Measurements from ENCODE around the gene RAPGEF2. TPM values are rescaled to one million over a fixed set of nuclear protein-coding genes. Genes with fewer than 3 reads are reported as not detected.

The RAPGEF2 gene
- total RNA-seq, 4 donors from 2014 or later, result 60.2 to 109 (median 79.7) TPM

DNA sequence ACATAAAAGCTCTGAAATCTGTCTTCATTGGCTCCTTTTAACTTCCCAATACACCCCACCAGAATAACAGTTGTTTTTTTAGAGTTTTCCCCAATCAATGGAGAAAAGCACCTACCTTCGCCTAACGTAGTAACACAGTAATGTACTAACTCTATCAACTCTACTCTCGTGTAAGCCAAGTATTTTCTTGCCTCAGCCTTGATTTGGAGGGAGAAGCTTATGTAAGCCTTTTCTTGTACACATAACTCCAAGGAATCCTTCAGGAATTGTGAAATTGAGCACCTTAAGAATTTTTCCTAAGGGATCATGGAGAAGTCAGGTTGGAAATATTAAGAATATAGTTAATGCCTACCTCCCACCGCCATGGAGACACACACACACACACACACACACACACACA, 181.2 kb downstream of the RAPGEF2 start:
- Histone ChIP-seq H3K27me3 (no peaks in the 10 kb centered on the region), H3K4me3 (replicated peaks in 1 of 3) (no peak overlapping the region), H3K9me3 (no peaks in the 10 kb centered on the region), H3K27ac (no peak overlapping the region), H3K4me1 (peaks cover 3 to 6% of the 10 kb centered on the region in 2 donors), H3K36me3 (no peaks in the 10 kb centered on the region)
- no peak for DNase-seq
- intact Hi-C loops (cut with DNase I), result no loop called here
- no peak for TF ChIP-seq POLR2A (IDR thresholded peaks at IDR 0.05)
- TF ChIP-seq, protein P1, sequence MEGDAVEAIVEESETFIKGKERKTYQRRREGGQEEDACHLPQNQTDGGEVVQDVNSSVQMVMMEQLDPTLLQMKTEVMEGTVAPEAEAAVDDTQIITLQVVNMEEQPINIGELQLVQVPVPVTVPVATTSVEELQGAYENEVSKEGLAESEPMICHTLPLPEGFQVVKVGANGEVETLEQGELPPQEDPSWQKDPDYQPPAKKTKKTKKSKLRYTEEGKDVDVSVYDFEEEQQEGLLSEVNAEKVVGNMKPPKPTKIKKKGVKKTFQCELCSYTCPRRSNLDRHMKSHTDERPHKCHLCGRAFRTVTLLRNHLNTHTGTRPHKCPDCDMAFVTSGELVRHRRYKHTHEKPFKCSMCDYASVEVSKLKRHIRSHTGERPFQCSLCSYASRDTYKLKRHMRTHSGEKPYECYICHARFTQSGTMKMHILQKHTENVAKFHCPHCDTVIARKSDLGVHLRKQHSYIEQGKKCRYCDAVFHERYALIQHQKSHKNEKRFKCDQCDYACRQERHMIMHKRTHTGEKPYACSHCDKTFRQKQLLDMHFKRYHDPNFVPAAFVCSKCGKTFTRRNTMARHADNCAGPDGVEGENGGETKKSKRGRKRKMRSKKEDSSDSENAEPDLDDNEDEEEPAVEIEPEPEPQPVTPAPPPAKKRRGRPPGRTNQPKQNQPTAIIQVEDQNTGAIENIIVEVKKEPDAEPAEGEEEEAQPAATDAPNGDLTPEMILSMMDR (IDR thresholded peaks at IDR 0.05), result no peak
- WGBS, 2 donors, result 78% methylated on average over 4 of the region's 4 CpGs

DNA sequence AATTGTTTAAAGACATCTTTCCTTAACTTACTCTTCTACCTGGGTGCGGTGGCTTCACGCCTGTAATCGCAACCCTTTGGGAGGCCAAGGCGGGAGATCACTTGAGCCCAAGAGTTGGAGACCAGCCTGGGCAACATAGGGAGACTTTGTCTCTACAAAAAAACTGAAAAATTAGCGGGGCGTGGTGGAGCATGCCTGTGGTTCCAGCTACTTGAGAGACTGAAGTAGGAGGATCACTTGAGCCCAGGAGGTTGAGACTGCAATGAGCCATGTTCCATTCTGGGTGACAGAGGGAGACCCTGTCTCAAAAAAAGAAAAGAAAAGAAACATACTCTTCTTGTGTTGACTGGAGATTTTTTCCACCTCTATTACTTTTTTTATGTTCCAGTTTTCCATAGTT, 181.9 kb downstream of the RAPGEF2 start:
- DNase-seq, result no peak
- no peaks in the 10 kb centered on the region for H3K36me3 ChIP-seq
- no peaks in the 10 kb centered on the region for H3K27me3 ChIP-seq
- no peak overlapping the region for H3K4me3 ChIP-seq (replicated peaks in 1 of 3)
- H3K27ac ChIP-seq, result no peak overlapping the region
- TF ChIP-seq, protein P1 (IDR thresholded peaks at IDR 0.05), result no peak
- no peak for TF ChIP-seq POLR2A (IDR thresholded peaks at IDR 0.05)
- H3K4me1 ChIP-seq, result peaks cover 3 to 6% of the 10 kb centered on the region in 2 donors
- intact Hi-C loops (cut with DNase I), result no loop called here
- 83 to 89% methylated on average over 6 of the region's 6 CpGs for WGBS, 2 donors
- no peaks in the 10 kb centered on the region for H3K9me3 ChIP-seq

DNA sequence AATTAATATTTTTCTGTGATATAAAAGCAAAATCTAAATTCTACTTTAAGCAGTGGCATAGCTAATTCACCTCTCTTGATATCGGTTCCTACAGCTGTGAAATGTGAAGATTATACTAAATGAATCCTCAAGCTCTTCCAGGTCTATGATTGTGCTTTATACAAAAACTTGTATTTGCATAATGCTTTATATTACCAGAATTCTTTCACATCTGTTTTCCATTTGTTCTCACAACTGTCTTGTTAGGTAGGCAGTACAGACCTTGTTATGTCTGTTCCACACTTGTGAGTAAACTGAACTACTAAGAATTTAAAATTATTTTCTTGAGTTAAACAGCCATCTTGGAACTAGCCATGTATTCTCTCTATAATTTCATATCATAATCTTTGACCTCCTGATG, 184.9 kb downstream of the RAPGEF2 start:
- TF ChIP-seq, protein P1 (IDR thresholded peaks at IDR 0.05), result no peak
- H3K4me3 ChIP-seq (replicated peaks in 1 of 3), result no peak overlapping the region
- intact Hi-C loops (cut with DNase I), result no loop called here
- peaks cover 3 to 6% of the 10 kb centered on the region in 2 donors for H3K4me1 ChIP-seq
- no peak for DNase-seq
- H3K27me3 ChIP-seq, result no peaks in the 10 kb centered on the region
- no peaks in the 10 kb centered on the region for H3K9me3 ChIP-seq
- WGBS, 2 donors, result 93 to 94% methylated on average over 1 of the region's 1 CpG
- no peaks in the 10 kb centered on the region for H3K36me3 ChIP-seq
- H3K27ac ChIP-seq, result no peak overlapping the region

DNA sequence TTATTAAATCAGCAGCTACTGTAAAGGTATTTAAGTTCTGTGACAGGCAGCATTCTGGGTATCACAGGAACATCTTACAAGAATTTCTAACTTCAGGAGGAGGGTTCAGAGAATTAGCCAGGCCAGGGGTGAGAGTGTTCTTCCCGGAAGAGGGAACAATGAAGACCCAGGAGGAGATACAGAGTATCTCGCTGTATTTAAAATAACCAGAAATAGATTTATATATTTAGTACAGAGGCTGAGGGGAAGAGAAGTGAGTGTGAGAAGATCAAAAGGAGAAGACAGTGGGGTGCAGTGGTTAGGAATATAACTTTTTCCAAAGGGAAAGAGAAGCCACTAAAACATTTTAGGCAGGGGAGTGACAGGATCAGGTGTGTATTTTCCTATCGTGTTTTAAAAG, 186.8 kb downstream of the RAPGEF2 start:
- Histone ChIP-seq H3K36me3 (no peaks in the 10 kb centered on the region), H3K4me1 (no peaks in the 10 kb centered on the region), H3K27me3 (no peaks in the 10 kb centered on the region), H3K27ac (no peak overlapping the region), H3K4me3 (replicated peaks in 1 of 3) (no peak overlapping the region), H3K9me3 (no peaks in the 10 kb centered on the region)
- DNase-seq, result no peak
- intact Hi-C loops (cut with DNase I), result no loop called here
- 81 to 84% methylated on average over 3 of the region's 3 CpGs for whole genome bisulfite sequencing, 2 donors
- TF ChIP-seq, protein P1 (IDR thresholded peaks at IDR 0.05), result no peak
- TF ChIP-seq POLR2A (IDR thresholded peaks at IDR 0.05), result no peak

DNA sequence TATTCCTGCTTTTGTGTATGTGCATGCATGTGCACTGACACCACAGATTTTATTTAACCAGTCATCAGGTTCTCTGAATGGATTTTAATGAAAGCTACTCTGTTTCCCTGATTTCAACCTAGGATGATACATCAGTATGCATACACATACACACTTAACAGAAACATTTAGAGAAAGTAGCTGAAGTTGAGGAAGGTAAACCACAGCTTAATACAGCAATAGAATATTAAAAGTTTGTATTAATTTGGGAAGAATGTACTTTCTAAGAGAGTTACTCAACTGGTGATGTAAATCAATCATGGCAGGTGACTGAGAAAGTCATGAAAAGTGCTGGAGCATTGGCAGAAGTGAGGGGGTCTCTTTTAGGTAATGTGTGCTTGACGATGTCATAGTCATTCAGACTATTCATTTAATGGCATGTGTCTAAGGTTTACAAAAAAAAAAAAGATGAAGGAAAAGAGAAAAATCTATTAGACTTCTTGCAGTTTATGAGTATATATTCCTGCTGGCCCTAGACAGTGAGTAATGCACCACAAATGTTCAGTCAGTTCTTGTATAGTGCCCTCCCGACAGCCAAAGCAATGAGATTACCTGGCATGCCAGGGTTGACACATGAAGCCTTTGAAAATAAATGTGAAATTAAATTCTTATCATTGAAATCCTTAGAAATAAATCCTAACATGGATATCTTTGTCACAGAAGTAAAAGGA, 187.6 kb downstream of the RAPGEF2 start:
- no peak overlapping the region for H3K4me3 ChIP-seq (replicated peaks in 1 of 3)
- DNase-seq, result no peak
- no peaks in the 10 kb centered on the region for H3K27me3 ChIP-seq
- no peaks in the 10 kb centered on the region for H3K4me1 ChIP-seq
- TF ChIP-seq, protein P1 (IDR thresholded peaks at IDR 0.05), result no peak
- no peak for TF ChIP-seq POLR2A (IDR thresholded peaks at IDR 0.05)
- intact Hi-C loops (cut with DNase I), result no loop called here
- H3K9me3 ChIP-seq, result no peaks in the 10 kb centered on the region
- 89 to 95% methylated on average over 2 of the region's 2 CpGs for WGBS, 2 donors
- no peaks in the 10 kb centered on the region for H3K36me3 ChIP-seq
- no peak overlapping the region for H3K27ac ChIP-seq

Data from thyroid gland (tissue), 4 donors.